Measurements from ENCODE around the gene STIM1.

DNA sequence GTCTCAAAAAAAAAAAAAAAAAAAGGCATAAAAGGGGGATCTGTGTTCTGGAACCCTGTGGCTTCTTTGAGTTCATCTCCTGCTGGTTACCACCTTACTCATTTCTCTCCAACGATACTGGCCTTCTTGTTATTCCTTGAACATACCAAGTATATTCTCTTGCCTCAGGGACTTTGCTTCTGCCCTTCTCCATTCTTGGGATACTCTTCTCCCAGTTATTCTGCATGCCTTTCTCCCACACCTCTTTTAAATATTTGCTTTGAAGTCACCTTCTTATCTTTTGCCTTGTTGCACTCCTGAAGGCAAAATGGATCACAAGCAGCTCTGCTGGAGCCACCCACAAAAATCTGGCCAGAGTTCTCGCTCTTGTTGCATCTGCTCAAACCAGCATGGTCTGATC lies 163.2 kb downstream of the STIM1 start:
- TF ChIP-seq, protein P1, sequence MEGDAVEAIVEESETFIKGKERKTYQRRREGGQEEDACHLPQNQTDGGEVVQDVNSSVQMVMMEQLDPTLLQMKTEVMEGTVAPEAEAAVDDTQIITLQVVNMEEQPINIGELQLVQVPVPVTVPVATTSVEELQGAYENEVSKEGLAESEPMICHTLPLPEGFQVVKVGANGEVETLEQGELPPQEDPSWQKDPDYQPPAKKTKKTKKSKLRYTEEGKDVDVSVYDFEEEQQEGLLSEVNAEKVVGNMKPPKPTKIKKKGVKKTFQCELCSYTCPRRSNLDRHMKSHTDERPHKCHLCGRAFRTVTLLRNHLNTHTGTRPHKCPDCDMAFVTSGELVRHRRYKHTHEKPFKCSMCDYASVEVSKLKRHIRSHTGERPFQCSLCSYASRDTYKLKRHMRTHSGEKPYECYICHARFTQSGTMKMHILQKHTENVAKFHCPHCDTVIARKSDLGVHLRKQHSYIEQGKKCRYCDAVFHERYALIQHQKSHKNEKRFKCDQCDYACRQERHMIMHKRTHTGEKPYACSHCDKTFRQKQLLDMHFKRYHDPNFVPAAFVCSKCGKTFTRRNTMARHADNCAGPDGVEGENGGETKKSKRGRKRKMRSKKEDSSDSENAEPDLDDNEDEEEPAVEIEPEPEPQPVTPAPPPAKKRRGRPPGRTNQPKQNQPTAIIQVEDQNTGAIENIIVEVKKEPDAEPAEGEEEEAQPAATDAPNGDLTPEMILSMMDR (IDR thresholded peaks at IDR 0.05) = no peak
- TF ChIP-seq MYBL2 (CRISPR knock-in tag; IDR thresholded peaks at IDR 0.05) (no peak), FOXP1 (CRISPR knock-in tag; IDR thresholded peaks at IDR 0.05; ENCODE audit: borderline replicate concordance) (no peak), CREB1 (CRISPR knock-in tag; IDR thresholded peaks at IDR 0.05) (no peak), MAX (CRISPR knock-in tag; IDR thresholded peaks at IDR 0.05) (no peak)

All from WTC11 (cell line).